ENCODE measurements around the gene ENTPD7. TPM values are rescaled to one million over a fixed set of nuclear protein-coding genes. Genes with fewer than 3 reads are reported as not detected.
"Not testable (repeated sequence)": the region's sequence is repeated elsewhere in the genome, so short reads cannot be mapped to it uniquely, and the experiment has no call there.

Gene ENTPD7
- total and polyA plus RNA-seq, 2 experiments from 2014 or later: 18.6 to 53.3 TPM

GRCh38 chr10:99742701-99743100 is 83.4 kb downstream of the ENTPD7 start:
- Histone ChIP-seq H3K27ac (no peak overlapping the region), H3K9me3 (ENCODE audit: low read depth) (peaks cover 7% of the 10 kb centered on the region), H3K36me3 (replicated peaks; ENCODE audit: insufficient read depth, low read depth) (peaks cover 6% of the 10 kb centered on the region), H2AFZ (no peak overlapping the region), H3K27me3 (no peaks in the 10 kb centered on the region), H3K4me1 (ENCODE audit: insufficient read depth) (no peaks in the 10 kb centered on the region), H3K9me2 (replicated peaks; ENCODE audit: insufficient read depth) (no peaks in the 10 kb centered on the region), H3K79me2 (peaks cover 7% of the 10 kb centered on the region), H4K20me1 (ENCODE audit: insufficient read depth, poor library complexity, severe bottlenecking) (no peaks in the 10 kb centered on the region), H3K4me2 (no peak overlapping the region), H3K4me3 (no peak overlapping the region)
- TF ChIP-seq EZH2 (IDR thresholded peaks at IDR 0.05; ENCODE audit: borderline replicate concordance): no peak
- TF ChIP-seq EZH2phosphoT487 (IDR thresholded peaks at IDR 0.05; ENCODE audit: low read depth, severe bottlenecking, unreplicated experiment): no peak
- no peak for TF ChIP-seq CTCF (IDR thresholded peaks at IDR 0.05; ENCODE audit: poor library complexity)
- 93% methylated on average over 2 of the region's 2 CpGs for WGBS (ENCODE audit: low lambda C conversion rate, missing lambda C conversion rate)
- no peak for DNase-seq (ENCODE audit: low spot score)

DNA sequence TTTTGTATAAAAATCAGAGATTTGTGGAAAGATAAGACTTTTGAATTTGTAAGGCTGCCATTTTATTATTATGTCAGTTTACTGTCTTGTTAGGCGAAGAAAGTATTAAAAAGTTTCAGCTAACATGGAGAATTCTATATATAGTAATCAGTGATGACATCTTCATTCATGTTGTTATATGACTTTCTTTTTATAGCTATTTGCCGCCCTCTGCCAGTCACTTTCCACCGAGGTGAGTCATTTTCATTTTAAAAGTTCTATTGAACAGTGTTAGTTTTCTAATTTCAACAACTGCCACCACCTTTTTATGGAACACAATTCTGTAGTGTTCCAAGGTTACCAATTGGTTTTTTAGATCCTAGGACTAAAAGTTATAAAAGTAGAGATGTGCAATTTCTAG is 84.5 kb downstream of the ENTPD7 start:
- peaks cover 7% of the 10 kb centered on the region for H3K9me3 ChIP-seq (ENCODE audit: low read depth)
- WGBS (ENCODE audit: low lambda C conversion rate, missing lambda C conversion rate): 94% methylated on average over 3 of the region's 3 CpGs
- no peak overlapping the region for H2AFZ ChIP-seq
- no peak overlapping the region for H3K4me3 ChIP-seq
- no peak overlapping the region for H3K27ac ChIP-seq
- H3K9me2 ChIP-seq (replicated peaks; ENCODE audit: insufficient read depth): no peaks in the 10 kb centered on the region
- H3K27me3 ChIP-seq: no peaks in the 10 kb centered on the region
- H3K4me2 ChIP-seq: no peak overlapping the region
- H3K79me2 ChIP-seq: peaks cover 7% of the 10 kb centered on the region
- H3K4me1 ChIP-seq (ENCODE audit: insufficient read depth): no peaks in the 10 kb centered on the region
- TF ChIP-seq EZH2 (IDR thresholded peaks at IDR 0.05; ENCODE audit: borderline replicate concordance): no peak
- TF ChIP-seq CTCF (IDR thresholded peaks at IDR 0.05; ENCODE audit: poor library complexity): no peak
- no peak for TF ChIP-seq EZH2phosphoT487 (IDR thresholded peaks at IDR 0.05; ENCODE audit: low read depth, severe bottlenecking, unreplicated experiment)
- H3K36me3 ChIP-seq (replicated peaks; ENCODE audit: insufficient read depth, low read depth): peaks cover 6% of the 10 kb centered on the region
- no peak for DNase-seq (ENCODE audit: low spot score)
- H4K20me1 ChIP-seq (ENCODE audit: insufficient read depth, poor library complexity, severe bottlenecking): no peaks in the 10 kb centered on the region

DNA sequence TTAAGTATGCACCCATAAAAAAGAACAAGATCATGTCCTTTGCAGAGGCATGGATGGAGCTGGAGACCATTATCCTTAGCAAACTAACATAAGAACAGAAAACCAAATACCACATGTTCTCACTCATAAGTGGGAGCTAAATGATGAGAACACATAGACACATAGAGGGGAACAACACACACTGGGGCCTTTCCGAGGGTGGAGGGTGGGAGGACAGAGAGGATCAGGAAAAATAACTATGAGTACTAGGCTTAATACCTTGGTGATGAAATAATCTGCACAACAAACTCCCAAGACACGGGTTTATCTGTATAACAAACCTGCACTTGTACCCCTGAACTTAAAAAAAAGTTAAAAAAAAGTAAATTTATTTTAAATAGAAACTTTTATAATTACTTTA is 86.9 kb downstream of the ENTPD7 start:
- not testable (repeated sequence) for H3K36me3 ChIP-seq (replicated peaks; ENCODE audit: insufficient read depth, low read depth); H3K9me2 ChIP-seq (replicated peaks; ENCODE audit: insufficient read depth); H2AFZ ChIP-seq; H3K27ac ChIP-seq; H3K4me3 ChIP-seq; H4K20me1 ChIP-seq (ENCODE audit: insufficient read depth, poor library complexity, severe bottlenecking); H3K4me1 ChIP-seq (ENCODE audit: insufficient read depth); H3K79me2 ChIP-seq; H3K4me2 ChIP-seq; H3K27me3 ChIP-seq; H3K9me3 ChIP-seq (ENCODE audit: low read depth); DNase-seq (ENCODE audit: low spot score)
- WGBS (ENCODE audit: low lambda C conversion rate, missing lambda C conversion rate): 91% methylated on average over 2 of the region's 2 CpGs

DNA sequence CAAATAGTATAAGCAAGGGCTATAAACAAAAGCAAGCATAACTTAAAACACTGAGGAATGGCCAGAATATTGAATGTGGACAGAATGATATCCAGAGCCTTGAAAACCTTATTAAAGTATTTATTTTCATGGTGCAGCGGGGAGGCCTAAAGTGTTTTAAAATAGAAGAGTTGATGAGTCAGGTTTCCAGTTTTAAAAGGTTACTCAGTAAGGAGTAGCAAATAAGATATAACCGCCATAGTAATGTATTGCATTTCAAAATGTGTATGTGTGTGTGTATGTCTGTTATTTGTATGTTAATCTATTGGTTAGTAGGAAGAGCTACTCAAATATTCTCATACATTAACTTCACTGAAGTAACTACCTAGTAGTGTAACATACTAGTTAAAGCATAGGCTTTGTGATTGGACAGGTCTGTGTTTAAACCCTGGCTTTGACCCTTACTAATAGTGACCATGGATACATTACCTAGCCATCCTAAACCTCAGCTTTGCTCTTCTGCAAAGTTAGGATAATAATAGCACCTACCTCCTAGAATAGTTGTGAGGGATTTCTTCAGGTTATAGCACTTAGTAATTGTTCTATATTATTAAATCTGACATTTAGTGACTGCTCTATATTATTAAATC is 89.6 kb downstream of the ENTPD7 start:
- Histone ChIP-seq H3K4me2 (no peak overlapping the region), H3K79me2 (no peaks in the 10 kb centered on the region), H3K9me3 (ENCODE audit: low read depth) (no peaks in the 10 kb centered on the region), H4K20me1 (ENCODE audit: insufficient read depth, poor library complexity, severe bottlenecking) (no peaks in the 10 kb centered on the region), H3K4me1 (ENCODE audit: insufficient read depth) (no peaks in the 10 kb centered on the region), H3K9me2 (replicated peaks; ENCODE audit: insufficient read depth) (no peaks in the 10 kb centered on the region), H3K36me3 (replicated peaks; ENCODE audit: insufficient read depth, low read depth) (no peaks in the 10 kb centered on the region), H3K27ac (no peak overlapping the region), H3K4me3 (no peak overlapping the region), H3K27me3 (no peaks in the 10 kb centered on the region), H2AFZ (no peak overlapping the region)
- DNase-seq (ENCODE audit: low spot score): no peak
- 85% methylated on average over 2 of the region's 2 CpGs for WGBS (ENCODE audit: low lambda C conversion rate, missing lambda C conversion rate)
- no peak for TF ChIP-seq EZH2 (IDR thresholded peaks at IDR 0.05; ENCODE audit: borderline replicate concordance)
- no peak for TF ChIP-seq EZH2phosphoT487 (IDR thresholded peaks at IDR 0.05; ENCODE audit: low read depth, severe bottlenecking, unreplicated experiment)
- no peak for TF ChIP-seq CTCF (IDR thresholded peaks at IDR 0.05; ENCODE audit: poor library complexity)

All from hepatocyte (in vitro differentiated cells).